Peyer's patch (tissue), 4 donors: ENCODE measurements around the gene NCDN.

Experiments used
- POLR2A ChIP-seq, 2 donors: fragments of 450-650 bp; IDR thresholded peaks; one replicate each; pipeline ENCODE4 v1.5.1; 2017; ENCODE audit warnings: antibody characterized with exemption in 2 of 2, mild to moderate bottlenecking in 2 of 2, moderate library complexity in 2 of 2
- TF ChIP-seq, protein P1 (sequence below), 6 experiments: fragments of 450-650 bp in 4 of 6; fragments of 200-600 bp in 2 of 6; sonication (generic) in 1 of 6; IDR thresholded peaks; one replicate each; pipeline ENCODE4 v1.5.1; 2017 to 2019; ENCODE audit warnings: antibody characterized with exemption in 6 of 6, mild to moderate bottlenecking in 3 of 6, moderate library complexity in 1 of 6

DNA sequence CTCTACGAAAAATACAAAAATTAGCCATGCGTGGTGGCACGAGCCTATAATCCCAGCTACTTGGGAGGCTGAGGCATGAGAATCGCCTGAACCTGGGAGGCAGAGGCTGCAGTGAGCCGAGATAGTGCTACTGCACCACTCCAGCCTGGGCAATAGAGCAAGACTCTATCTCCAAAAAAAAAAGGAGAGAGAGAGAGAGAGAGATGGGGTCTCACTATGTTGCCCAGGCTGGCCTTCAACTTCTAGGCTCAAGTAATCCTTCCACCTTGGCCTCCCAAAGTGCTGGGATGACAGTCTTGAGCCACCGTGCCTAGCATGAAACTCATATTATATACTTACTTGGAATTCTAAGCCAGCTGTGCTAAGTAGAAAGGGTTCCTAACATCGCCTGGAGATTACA lies 54.1 kb downstream of the NCDN start:
- TF ChIP-seq, protein P1, sequence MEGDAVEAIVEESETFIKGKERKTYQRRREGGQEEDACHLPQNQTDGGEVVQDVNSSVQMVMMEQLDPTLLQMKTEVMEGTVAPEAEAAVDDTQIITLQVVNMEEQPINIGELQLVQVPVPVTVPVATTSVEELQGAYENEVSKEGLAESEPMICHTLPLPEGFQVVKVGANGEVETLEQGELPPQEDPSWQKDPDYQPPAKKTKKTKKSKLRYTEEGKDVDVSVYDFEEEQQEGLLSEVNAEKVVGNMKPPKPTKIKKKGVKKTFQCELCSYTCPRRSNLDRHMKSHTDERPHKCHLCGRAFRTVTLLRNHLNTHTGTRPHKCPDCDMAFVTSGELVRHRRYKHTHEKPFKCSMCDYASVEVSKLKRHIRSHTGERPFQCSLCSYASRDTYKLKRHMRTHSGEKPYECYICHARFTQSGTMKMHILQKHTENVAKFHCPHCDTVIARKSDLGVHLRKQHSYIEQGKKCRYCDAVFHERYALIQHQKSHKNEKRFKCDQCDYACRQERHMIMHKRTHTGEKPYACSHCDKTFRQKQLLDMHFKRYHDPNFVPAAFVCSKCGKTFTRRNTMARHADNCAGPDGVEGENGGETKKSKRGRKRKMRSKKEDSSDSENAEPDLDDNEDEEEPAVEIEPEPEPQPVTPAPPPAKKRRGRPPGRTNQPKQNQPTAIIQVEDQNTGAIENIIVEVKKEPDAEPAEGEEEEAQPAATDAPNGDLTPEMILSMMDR (IDR thresholded peaks at IDR 0.05), result no peak
- TF ChIP-seq POLR2A (IDR thresholded peaks at IDR 0.05), result no peak
